ENCODE data around the gene KRTAP12-3. TPM values are rescaled to one million over a fixed set of nuclear protein-coding genes. Genes with fewer than 3 reads are reported as not detected.

KRTAP12-3 gene
- total RNA-seq, 1 donor from 2014 or later: not detected

DNA sequence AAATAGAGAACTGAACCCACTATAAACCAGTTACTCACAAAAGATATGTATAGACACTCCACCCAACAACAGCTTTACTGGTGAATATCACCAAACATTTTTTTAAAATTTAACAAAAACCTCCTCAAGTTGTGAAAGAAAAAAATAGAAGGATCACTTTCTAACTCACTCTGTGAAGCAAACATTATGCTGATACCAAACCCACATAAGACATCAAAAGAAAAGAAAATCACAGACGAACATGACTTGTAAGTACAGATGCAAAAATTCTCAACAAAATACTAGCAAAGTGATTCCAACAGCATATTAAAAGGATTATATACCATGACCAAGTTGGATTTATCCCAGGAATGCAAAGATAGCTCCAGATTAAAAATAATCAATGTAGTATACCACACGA lies 34.0 kb downstream of the KRTAP12-3 start:
- H3K4me3 Mint-ChIP-seq: no peak overlapping the region
- peaks cover 27% of the 10 kb centered on the region for H3K4me1 Mint-ChIP-seq
- Histone ChIP-seq H2AFZ (replicated peaks) (no peak overlapping the region), H3K27me3 (peaks cover 13% of the 10 kb centered on the region), H3F3A (ENCODE audit: low read depth) (peaks cover 6% of the 10 kb centered on the region), H4K20me1 (ENCODE audit: low read depth) (no peaks in the 10 kb centered on the region), H3K9ac (no peak overlapping the region), H3K36me3 (no peaks in the 10 kb centered on the region), H3K27ac (no peak overlapping the region), H3K9me3 (ENCODE audit: low read depth) (peaks cover 5% of the 10 kb centered on the region), H3K4me3 (no peak overlapping the region), H3K79me2 (ENCODE audit: low read depth) (no peaks in the 10 kb centered on the region), H3K4me2 (no peak overlapping the region), H3K4me1 (peaks cover 6% of the 10 kb centered on the region)
- TF ChIP-seq EZH2 (IDR thresholded peaks at IDR 0.05) (no peak), EZH2phosphoT487 (IDR thresholded peaks at IDR 0.05) (no peak)
- TF ChIP-seq, protein P1, sequence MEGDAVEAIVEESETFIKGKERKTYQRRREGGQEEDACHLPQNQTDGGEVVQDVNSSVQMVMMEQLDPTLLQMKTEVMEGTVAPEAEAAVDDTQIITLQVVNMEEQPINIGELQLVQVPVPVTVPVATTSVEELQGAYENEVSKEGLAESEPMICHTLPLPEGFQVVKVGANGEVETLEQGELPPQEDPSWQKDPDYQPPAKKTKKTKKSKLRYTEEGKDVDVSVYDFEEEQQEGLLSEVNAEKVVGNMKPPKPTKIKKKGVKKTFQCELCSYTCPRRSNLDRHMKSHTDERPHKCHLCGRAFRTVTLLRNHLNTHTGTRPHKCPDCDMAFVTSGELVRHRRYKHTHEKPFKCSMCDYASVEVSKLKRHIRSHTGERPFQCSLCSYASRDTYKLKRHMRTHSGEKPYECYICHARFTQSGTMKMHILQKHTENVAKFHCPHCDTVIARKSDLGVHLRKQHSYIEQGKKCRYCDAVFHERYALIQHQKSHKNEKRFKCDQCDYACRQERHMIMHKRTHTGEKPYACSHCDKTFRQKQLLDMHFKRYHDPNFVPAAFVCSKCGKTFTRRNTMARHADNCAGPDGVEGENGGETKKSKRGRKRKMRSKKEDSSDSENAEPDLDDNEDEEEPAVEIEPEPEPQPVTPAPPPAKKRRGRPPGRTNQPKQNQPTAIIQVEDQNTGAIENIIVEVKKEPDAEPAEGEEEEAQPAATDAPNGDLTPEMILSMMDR (IDR thresholded peaks at IDR 0.05): no peak
- H3K27me3 Mint-ChIP-seq (ENCODE audit: insufficient read depth, low read depth): peaks cover 21% of the 10 kb centered on the region
- H3K27ac Mint-ChIP-seq: no peak overlapping the region
- DNase-seq (ENCODE audit: low spot score): no peak
- H3K9me3 Mint-ChIP-seq: peaks cover 19% of the 10 kb centered on the region
- H3K36me3 Mint-ChIP-seq: peaks cover 3% of the 10 kb centered on the region

DNA sequence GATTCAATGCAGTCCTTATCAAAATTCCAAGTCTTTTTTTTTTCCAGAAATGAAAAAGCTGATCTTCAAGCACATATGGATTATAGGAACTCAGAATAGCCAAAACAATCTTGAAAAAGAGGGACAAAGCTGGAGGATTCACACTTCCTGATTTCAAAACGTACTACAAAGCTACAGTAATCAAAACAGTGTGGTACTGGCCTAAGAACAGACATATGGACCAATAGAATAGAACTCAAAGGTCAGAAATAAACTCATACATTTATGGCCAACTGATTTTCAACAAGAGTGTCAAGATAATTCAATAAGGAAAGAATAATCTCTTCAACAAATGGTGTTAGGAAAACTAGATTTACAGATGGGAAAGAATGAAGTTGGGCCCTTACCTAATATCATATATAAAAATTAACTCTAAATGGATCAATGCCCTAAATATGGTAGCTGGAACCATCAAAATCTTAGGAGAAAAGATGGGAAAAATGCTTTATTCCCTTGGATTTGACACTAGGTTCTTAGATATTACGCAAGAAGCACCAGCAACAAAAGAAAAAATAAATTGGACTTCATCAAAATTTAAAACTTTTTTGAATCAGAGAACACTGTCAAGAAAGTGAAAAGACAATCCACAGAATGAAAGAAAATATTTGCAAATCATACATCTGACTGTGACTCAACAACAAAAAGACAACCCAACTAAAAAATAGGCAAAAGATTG lies 35.2 kb downstream of the KRTAP12-3 start:
- Mint-ChIP-seq H3K9me3 (peaks cover 19% of the 10 kb centered on the region), H3K27me3 (ENCODE audit: insufficient read depth, low read depth) (peaks cover 25% of the 10 kb centered on the region)

DNA sequence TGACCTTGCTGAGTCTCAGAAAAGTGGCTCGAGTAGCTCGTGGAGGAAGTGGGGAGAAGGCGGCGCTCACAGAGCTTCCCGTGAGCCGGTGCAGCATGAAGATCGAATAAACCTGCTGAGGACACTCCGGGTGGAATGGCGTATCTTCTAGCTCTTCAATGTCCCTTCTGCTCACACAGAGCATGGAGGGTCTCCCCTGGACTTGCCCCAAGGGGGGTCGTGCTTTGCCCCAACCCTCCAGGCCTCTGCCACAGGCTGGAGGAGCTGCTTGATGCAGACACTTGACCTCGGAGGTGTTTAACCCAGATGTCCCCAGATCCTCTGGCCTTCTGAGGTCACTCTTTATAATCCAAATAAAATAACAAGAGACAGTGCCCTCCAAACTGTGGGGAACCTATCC lies 37.0 kb downstream of the KRTAP12-3 start:
- H4K20me1 ChIP-seq (ENCODE audit: low read depth): no peaks in the 10 kb centered on the region
- no peak overlapping the region for H3K27ac ChIP-seq
- no peak overlapping the region for H3K9ac ChIP-seq
- H3F3A ChIP-seq (ENCODE audit: low read depth): no peaks in the 10 kb centered on the region
- no peak overlapping the region for H3K27ac Mint-ChIP-seq
- DNase-seq (ENCODE audit: low spot score): no peak
- no peak overlapping the region for H2AFZ ChIP-seq (replicated peaks)
- H3K27me3 Mint-ChIP-seq (ENCODE audit: insufficient read depth, low read depth): peaks cover 28% of the 10 kb centered on the region
- H3K9me3 Mint-ChIP-seq: peaks cover 19% of the 10 kb centered on the region
- TF ChIP-seq, protein P1 (IDR thresholded peaks at IDR 0.05): no peak
- TF ChIP-seq EZH2phosphoT487 (IDR thresholded peaks at IDR 0.05) (no peak), EZH2 (IDR thresholded peaks at IDR 0.05) (no peak)
- H3K36me3 ChIP-seq: no peaks in the 10 kb centered on the region
- H3K4me1 Mint-ChIP-seq: peaks cover 35% of the 10 kb centered on the region
- H3K4me3 ChIP-seq: no peak overlapping the region
- peaks cover 3% of the 10 kb centered on the region for H3K36me3 Mint-ChIP-seq
- no peaks in the 10 kb centered on the region for H3K27me3 ChIP-seq
- no peak overlapping the region for H3K4me2 ChIP-seq
- no peak overlapping the region for H3K4me3 Mint-ChIP-seq
- no peaks in the 10 kb centered on the region for H3K79me2 ChIP-seq (ENCODE audit: low read depth)
- peaks cover 5% of the 10 kb centered on the region for H3K9me3 ChIP-seq (ENCODE audit: low read depth)
- peaks cover 18% of the 10 kb centered on the region for H3K4me1 ChIP-seq

More for the DNA sequence above, 35.2 kb downstream of the KRTAP12-3 start:
- no peak overlapping the region for H2AFZ ChIP-seq (replicated peaks)
- no peak overlapping the region for H3K4me3 ChIP-seq
- H3K9me3 ChIP-seq (ENCODE audit: low read depth): peaks cover 5% of the 10 kb centered on the region
- H3K4me3 Mint-ChIP-seq: no peak overlapping the region
- no peak overlapping the region for H3K27ac ChIP-seq
- no peak overlapping the region for H3K27ac Mint-ChIP-seq
- no peaks in the 10 kb centered on the region for H4K20me1 ChIP-seq (ENCODE audit: low read depth)
- TF ChIP-seq, protein P1 (IDR thresholded peaks at IDR 0.05): no peak
- no peak for TF ChIP-seq EZH2 (IDR thresholded peaks at IDR 0.05)
- no peak for TF ChIP-seq EZH2phosphoT487 (IDR thresholded peaks at IDR 0.05)
- peaks cover 3% of the 10 kb centered on the region for H3K36me3 Mint-ChIP-seq
- H3K27me3 ChIP-seq: no peaks in the 10 kb centered on the region
- peaks cover 10% of the 10 kb centered on the region for H3K4me1 ChIP-seq
- no peaks in the 10 kb centered on the region for H3K36me3 ChIP-seq
- peaks cover 23% of the 10 kb centered on the region for H3K4me1 Mint-ChIP-seq
- H3K79me2 ChIP-seq (ENCODE audit: low read depth): no peaks in the 10 kb centered on the region
- H3F3A ChIP-seq (ENCODE audit: low read depth): no peaks in the 10 kb centered on the region
- no peak overlapping the region for H3K9ac ChIP-seq
- H3K4me2 ChIP-seq: no peak overlapping the region
- no peak for DNase-seq (ENCODE audit: low spot score)
